SH-SY5Y (cell line): ENCODE results near the gene EPGN.

Experiments
- GATA2 ChIP-seq: IDR thresholded peaks from 2 replicates; pipeline ENCODE4 v1.6.1; 2011; ENCODE audit warnings: mild to moderate bottlenecking, low read depth, low read length
- GATA3 ChIP-seq: IDR thresholded peaks from 2 replicates; pipeline ENCODE4 v1.6.1; 2011; ENCODE audit warnings: low read depth, mild to moderate bottlenecking, low read length, moderate library complexity

The EPGN gene

GRCh38 chr4:74292111-74292870, 16.0 kb upstream of the EPGN start:
- TF ChIP-seq GATA2 = no peak
- no peak for TF ChIP-seq GATA3

GRCh38 chr4:74293558-74293957, 14.7 kb upstream of the EPGN start:
- TF ChIP-seq GATA2 (no peak), GATA3 (no peak)

GRCh38 chr4:74294681-74295080, 13.6 kb upstream of the EPGN start:
- no peak for TF ChIP-seq GATA2
- no peak for TF ChIP-seq GATA3

- TF ChIP-seq GATA2 (no peak), GATA3 (no peak)
These were observed 10.7 kb upstream of the EPGN start for GRCh38 chr4:74297539-74297938.

- TF ChIP-seq GATA3 = no peak
- TF ChIP-seq GATA2 = no peak
These were observed 4.1 kb upstream of the EPGN start for GRCh38 chr4:74304095-74304625.

- no peak for TF ChIP-seq GATA3
- no peak for TF ChIP-seq GATA2
These were observed 3.3 kb upstream of the EPGN start for GRCh38 chr4:74305000-74305399.

- no peak for TF ChIP-seq GATA2
- no peak for TF ChIP-seq GATA3
These were observed 1.1 kb upstream of the EPGN start for GRCh38 chr4:74307170-74307569.

- no peak for TF ChIP-seq GATA3
- TF ChIP-seq GATA2 = no peak
These were observed 953 bp downstream of the EPGN start for GRCh38 chr4:74309223-74309622.

GRCh38 chr4:74311696-74312313, 3.5 kb downstream of the EPGN start:
- TF ChIP-seq GATA3 (no peak), GATA2 (no peak)

- no peak for TF ChIP-seq GATA3
- no peak for TF ChIP-seq GATA2
These were observed 6.1 kb downstream of the EPGN start for GRCh38 chr4:74314329-74314728.

- TF ChIP-seq GATA2 = no peak
- no peak for TF ChIP-seq GATA3
These were observed 6.7 kb downstream of the EPGN start for GRCh38 chr4:74314944-74315343.

GRCh38 chr4:74315376-74315775, 7.1 kb downstream of the EPGN start:
- TF ChIP-seq GATA3 (no peak), GATA2 (no peak)

- TF ChIP-seq GATA2 (no peak), GATA3 (no peak)
These were observed 8.1 kb downstream of the EPGN start for GRCh38 chr4:74316397-74316796.

GRCh38 chr4:74317616-74318246, 9.5 kb downstream of the EPGN start:
- TF ChIP-seq GATA3 (no peak), GATA2 (no peak)
